GM19452 (cell line): ENCODE measurements around the gene TIMM9.
"Not testable (repeated sequence)": the region's sequence is repeated elsewhere in the genome, so short reads cannot be mapped to it uniquely, and the experiment has no call there.

Experiments used
- ATAC-seq: cut with Tn5 transposase; IDR thresholded peaks from one replicate; pipeline ENCODE4 v1.9.1; 2021; ENCODE audit not compliant: unreplicated experiment

Gene TIMM9

GRCh38 chr14:58398895-58399294 is 28.4 kb downstream of the TIMM9 start:
- ATAC-seq: no peak

- ATAC-seq: no peak
Measured at GRCh38 chr14:58398495-58398894, 28.8 kb downstream of the TIMM9 start.

- no peak for ATAC-seq
Measured at GRCh38 chr14:58397156-58397555, 30.2 kb downstream of the TIMM9 start.

GRCh38 chr14:58395812-58396788 is 31.2 kb downstream of the TIMM9 start, which contains the start of gene TOMM20L:
Gene TOMM20L (plus strand): TSS chr14:58395930. CDS start chr14:58395958, 28 bp downstream.
- peak; percentile 92 for ATAC-seq

- no peak for ATAC-seq
Measured at GRCh38 chr14:58395562-58395811, 31.8 kb downstream of the TIMM9 start.

- ATAC-seq: no peak
Measured at GRCh38 chr14:58390830-58391229, 36.5 kb downstream of the TIMM9 start.

GRCh38 chr14:58376791-58377190 is 50.5 kb downstream of the TIMM9 start:
- ATAC-seq: no peak

- ATAC-seq: no peak
Measured at GRCh38 chr14:58368956-58369355, 58.4 kb downstream of the TIMM9 start.

GRCh38 chr14:58367296-58367695 is 60.0 kb downstream of the TIMM9 start:
- ATAC-seq: no peak

GRCh38 chr14:58364316-58364715 is 63.0 kb downstream of the TIMM9 start:
- ATAC-seq: no peak

- no peak for ATAC-seq
Measured at GRCh38 chr14:58362798-58363412, 64.4 kb downstream of the TIMM9 start.

GRCh38 chr14:58362272-58362671 is 65.1 kb downstream of the TIMM9 start:
- ATAC-seq: not testable (repeated sequence)
